Medulla oblongata (tissue), 1 donor: Measurements from ENCODE around the gene RIPOR3.
"Not testable (repeated sequence)": the region's sequence is repeated elsewhere in the genome, so short reads cannot be mapped to it uniquely, and the experiment has no call there.

Source experiments
- DNase-seq: peaks from one replicate; pipeline ENCODE4 v3.0.0-alpha.2; 2015; ENCODE audit errors: extremely low spot score

The RIPOR3 gene

GRCh38 chr20:50572938-50573777 lies 118.2 kb downstream of the RIPOR3 start:
- peak; percentile 74 for DNase-seq

GRCh38 chr20:50571466-50571865 lies 119.9 kb downstream of the RIPOR3 start:
- no peak for DNase-seq

- peak; percentile 35 for DNase-seq
These were observed 121.2 kb downstream of the RIPOR3 start for GRCh38 chr20:50569864-50570836.

- DNase-seq = not testable (repeated sequence)
These were observed 121.9 kb downstream of the RIPOR3 start for GRCh38 chr20:50569487-50569863.

GRCh38 chr20:50568549-50568942 lies 122.8 kb downstream of the RIPOR3 start:
- DNase-seq = no peak

- no peak for DNase-seq
These were observed 123.3 kb downstream of the RIPOR3 start for GRCh38 chr20:50567860-50568548.

GRCh38 chr20:50565871-50566270 lies 125.5 kb downstream of the RIPOR3 start:
- DNase-seq = no peak

- DNase-seq = no peak
These were observed 126.0 kb downstream of the RIPOR3 start for GRCh38 chr20:50565383-50565782.

GRCh38 chr20:50563133-50563944 lies 128.0 kb downstream of the RIPOR3 start:
- no peak for DNase-seq

- no peak for DNase-seq
These were observed 129.1 kb downstream of the RIPOR3 start for GRCh38 chr20:50562262-50562701.

- no peak for DNase-seq
These were observed 129.8 kb downstream of the RIPOR3 start for GRCh38 chr20:50561379-50562078.

- no peak for DNase-seq
These were observed 130.5 kb downstream of the RIPOR3 start for GRCh38 chr20:50560867-50561266.

- no peak for DNase-seq
These were observed 131.3 kb downstream of the RIPOR3 start for GRCh38 chr20:50559856-50560638.

GRCh38 chr20:50559149-50559548 lies 132.2 kb downstream of the RIPOR3 start:
- DNase-seq = no peak

GRCh38 chr20:50558483-50558925 lies 132.8 kb downstream of the RIPOR3 start:
- DNase-seq = no peak

- DNase-seq = no peak
These were observed 133.7 kb downstream of the RIPOR3 start for GRCh38 chr20:50557549-50558134.

- DNase-seq = no peak
These were observed 135.7 kb downstream of the RIPOR3 start for GRCh38 chr20:50555662-50556061.

GRCh38 chr20:50554694-50555579 lies 136.4 kb downstream of the RIPOR3 start:
- no peak for DNase-seq
